ENCODE measurements around the gene CNKSR1. TPM values are rescaled to one million over a fixed set of nuclear protein-coding genes. Genes with fewer than 3 reads are reported as not detected.

Gene CNKSR1
- total and polyA plus RNA-seq, 2 of the 13 experiments (the other 11 are each of a cell fraction or from before 2014, with no cell fraction given) = 3.4 to 8.9 TPM

GRCh38 chr1:26164036-26164860 lies 13.0 kb upstream of the CNKSR1 start:
- Histone ChIP-seq H3K9ac (ENCODE audit: insufficient read depth, low read depth, low read length) (peak overlapping the region; percentile 39; the same call in 1 of the 2 replicates), H3K79me2 (ENCODE audit: insufficient read depth, low read length) (no peaks in the 10 kb centered on the region), H3K27ac (ENCODE audit: extremely low read length, insufficient read depth, low read length) (no peak overlapping the region), H3K4me1 (ENCODE audit: insufficient read depth, low read length) (peaks cover 37% of the 10 kb centered on the region), H3K9me3 (ENCODE audit: low read length) (no peaks in the 10 kb centered on the region), H3K27me3 (ENCODE audit: control insufficient read depth in 1 of 2, insufficient read depth in 2 of 2, low read length in 2 of 2) (peaks cover 10 to 50% of the 10 kb centered on the region in 2 experiments; a peak in 4 of 5 replicates), H3K4me2 (ENCODE audit: low read depth, low read length) (peak overlapping the region; percentile 89), H4K20me1 (ENCODE audit: insufficient read depth, low read length) (no peaks in the 10 kb centered on the region), H3K4me3 (replicated peaks in 1 of 3; ENCODE audit: insufficient read depth in 1 of 3, low read depth in 2 of 3, low read length in 3 of 3) (peak overlapping the region; percentile 50 to 76 (median 64); a peak in 5 of 6 replicates), H2AFZ (ENCODE audit: low read length) (no peak overlapping the region), H3K36me3 (replicated peaks in 1 of 2; ENCODE audit: control insufficient read depth in 1 of 2, insufficient read depth in 2 of 2, low read length in 2 of 2) (no peaks in the 10 kb centered on the region)
- no peak for DNase-seq (ENCODE audit: low spot score)
- CTCF ChIA-PET (ENCODE audit: low intra/inter-chr PET ratio, low total read pairs) = interaction anchor here (1.7 to 2.0 kb wide), 2 partner anchors 59 to 69 kb away, joined by 6 to 11 read pairs; partner anchors contain the start of gene CEP85
- WGBS (ENCODE audit: low lambda C conversion rate) = 9% methylated on average over 32 of the region's 72 CpGs
- peak; percentile 64 for ATAC-seq
- FAIRE-seq = no peak
- BruUV-seq (replicated peaks) = no TSS peak
- POLR2A ChIA-PET = interaction anchor here (0.6 kb wide), 1 partner anchor 147 kb away, joined by 3 read pairs; no protein-coding TSS in a partner anchor
- intact Hi-C loops (cut with micrococcal nuclease; ENCODE audit: unreplicated experiment) (loop anchor here (5.0 kb wide), 2 partner anchors 52 to 127 kb away; partner anchors contain the start of gene PDIK1L), in situ Hi-C loops (cut with HindIII; ENCODE audit: extremely low pct_ligation_motif_present, low pct_unique_long_range_greater_than_20kb) (loop anchor here (10.0 kb wide), 1 partner anchor 269 kb away; no protein-coding TSS in a partner anchor)
- TF ChIP-seq NCOA1 (CRISPR knock-in tag; IDR thresholded peaks at IDR 0.05) (no peak), ZNF770 (CRISPR knock-in tag; IDR thresholded peaks at IDR 0.05) (peak; percentile 69; the same call in 1 of the 2 replicates), YY1 (IDR thresholded peaks at IDR 0.05; ENCODE audit: insufficient read depth, insufficient replicate concordance, low read depth, low read length) (peak; percentile 81), ETV5 (CRISPR knock-in tag; IDR thresholded peaks at IDR 0.05; ENCODE audit: borderline replicate concordance) (no peak), ZFX (CRISPR knock-in tag; IDR thresholded peaks at IDR 0.05; ENCODE audit: low read depth) (peak; percentile 64), KLF11 (CRISPR knock-in tag; IDR thresholded peaks at IDR 0.05) (no peak), ZNF329 (CRISPR knock-in tag; IDR thresholded peaks at IDR 0.05; ENCODE audit: low read depth) (peak; percentile 61)
- TF ChIP-seq, protein P1, sequence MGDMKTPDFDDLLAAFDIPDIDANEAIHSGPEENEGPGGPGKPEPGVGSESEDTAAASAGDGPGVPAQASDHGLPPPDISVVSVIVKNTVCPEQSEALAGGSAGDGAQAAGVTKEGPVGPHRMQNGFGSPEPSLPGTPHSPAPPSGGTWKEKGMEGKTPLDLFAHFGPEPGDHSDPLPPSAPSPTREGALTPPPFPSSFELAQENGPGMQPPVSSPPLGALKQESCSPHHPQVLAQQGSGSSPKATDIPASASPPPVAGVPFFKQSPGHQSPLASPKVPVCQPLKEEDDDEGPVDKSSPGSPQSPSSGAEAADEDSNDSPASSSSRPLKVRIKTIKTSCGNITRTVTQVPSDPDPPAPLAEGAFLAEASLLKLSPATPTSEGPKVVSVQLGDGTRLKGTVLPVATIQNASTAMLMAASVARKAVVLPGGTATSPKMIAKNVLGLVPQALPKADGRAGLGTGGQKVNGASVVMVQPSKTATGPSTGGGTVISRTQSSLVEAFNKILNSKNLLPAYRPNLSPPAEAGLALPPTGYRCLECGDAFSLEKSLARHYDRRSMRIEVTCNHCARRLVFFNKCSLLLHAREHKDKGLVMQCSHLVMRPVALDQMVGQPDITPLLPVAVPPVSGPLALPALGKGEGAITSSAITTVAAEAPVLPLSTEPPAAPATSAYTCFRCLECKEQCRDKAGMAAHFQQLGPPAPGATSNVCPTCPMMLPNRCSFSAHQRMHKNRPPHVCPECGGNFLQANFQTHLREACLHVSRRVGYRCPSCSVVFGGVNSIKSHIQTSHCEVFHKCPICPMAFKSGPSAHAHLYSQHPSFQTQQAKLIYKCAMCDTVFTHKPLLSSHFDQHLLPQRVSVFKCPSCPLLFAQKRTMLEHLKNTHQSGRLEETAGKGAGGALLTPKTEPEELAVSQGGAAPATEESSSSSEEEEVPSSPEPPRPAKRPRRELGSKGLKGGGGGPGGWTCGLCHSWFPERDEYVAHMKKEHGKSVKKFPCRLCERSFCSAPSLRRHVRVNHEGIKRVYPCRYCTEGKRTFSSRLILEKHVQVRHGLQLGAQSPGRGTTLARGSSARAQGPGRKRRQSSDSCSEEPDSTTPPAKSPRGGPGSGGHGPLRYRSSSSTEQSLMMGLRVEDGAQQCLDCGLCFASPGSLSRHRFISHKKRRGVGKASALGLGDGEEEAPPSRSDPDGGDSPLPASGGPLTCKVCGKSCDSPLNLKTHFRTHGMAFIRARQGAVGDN (CRISPR knock-in tag; IDR thresholded peaks at IDR 0.05) = peak; percentile 57
- TF ChIP-seq, protein P2, sequence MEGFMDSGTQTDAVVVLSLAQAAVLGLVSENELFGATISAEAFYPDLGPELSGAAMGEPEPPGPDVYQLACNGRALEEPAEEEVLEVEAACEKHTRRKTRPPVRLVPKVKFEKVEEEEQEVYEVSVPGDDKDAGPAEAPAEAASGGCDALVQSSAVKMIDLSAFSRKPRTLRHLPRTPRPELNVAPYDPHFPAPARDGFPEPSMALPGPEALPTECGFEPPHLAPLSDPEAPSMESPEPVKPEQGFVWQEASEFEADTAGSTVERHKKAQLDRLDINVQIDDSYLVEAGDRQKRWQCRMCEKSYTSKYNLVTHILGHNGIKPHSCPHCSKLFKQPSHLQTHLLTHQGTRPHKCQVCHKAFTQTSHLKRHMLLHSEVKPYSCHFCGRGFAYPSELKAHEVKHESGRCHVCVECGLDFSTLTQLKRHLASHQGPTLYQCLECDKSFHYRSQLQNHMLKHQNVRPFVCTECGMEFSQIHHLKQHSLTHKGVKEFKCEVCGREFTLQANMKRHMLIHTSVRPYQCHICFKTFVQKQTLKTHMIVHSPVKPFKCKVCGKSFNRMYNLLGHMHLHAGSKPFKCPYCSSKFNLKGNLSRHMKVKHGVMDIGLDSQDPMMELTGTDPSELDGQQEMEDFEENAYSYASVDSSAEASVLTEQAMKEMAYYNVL (CRISPR knock-in tag; IDR thresholded peaks at IDR 0.05; ENCODE audit: borderline replicate concordance) = 0 out of 2 replicates have a peak, but pooled peaks have one; percentile 25
- TF ChIP-seq, protein P3, sequence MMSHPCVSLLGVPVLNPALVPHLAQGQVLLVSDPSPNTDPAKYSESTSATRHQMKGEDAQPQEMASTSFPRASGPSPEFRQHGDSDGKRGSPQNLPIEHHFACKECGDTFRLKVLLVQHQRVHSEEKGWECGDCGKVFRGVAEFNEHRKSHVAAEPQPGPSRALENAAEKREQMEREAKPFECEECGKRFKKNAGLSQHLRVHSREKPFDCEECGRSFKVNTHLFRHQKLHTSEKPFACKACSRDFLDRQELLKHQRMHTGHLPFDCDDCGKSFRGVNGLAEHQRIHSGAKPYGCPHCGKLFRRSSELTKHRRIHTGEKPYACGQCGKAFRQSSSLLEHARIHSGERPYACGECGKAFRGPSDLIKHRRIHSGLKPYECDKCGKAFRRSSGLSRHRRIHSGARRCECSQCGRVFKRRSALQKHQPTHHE (CRISPR knock-in tag; IDR thresholded peaks at IDR 0.05; ENCODE audit: borderline replicate concordance) = 0 out of 2 replicates have a peak, but pooled peaks have one; percentile 30
- TF ChIP-seq, protein P4, sequence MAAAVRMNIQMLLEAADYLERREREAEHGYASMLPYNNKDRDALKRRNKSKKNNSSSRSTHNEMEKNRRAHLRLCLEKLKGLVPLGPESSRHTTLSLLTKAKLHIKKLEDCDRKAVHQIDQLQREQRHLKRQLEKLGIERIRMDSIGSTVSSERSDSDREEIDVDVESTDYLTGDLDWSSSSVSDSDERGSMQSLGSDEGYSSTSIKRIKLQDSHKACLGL (CRISPR knock-in tag; IDR thresholded peaks at IDR 0.05) = 0 out of 2 replicates have a peak, but pooled peaks have one; percentile 41

Measured in HepG2 (cell line).